Stimulated activated CD4-positive, alpha-beta T cell treated with anti-CD3 and anti-CD28 coated beads, Interleukin-4, amount 100 ng/mL, for 1 hour (primary cell): Measurements from ENCODE around the gene BCAS1.
"Not testable (repeated sequence)": the region's sequence is repeated elsewhere in the genome, so short reads cannot be mapped to it uniquely, and the experiment has no call there.

Experiments
- DNase-seq: peaks from one replicate; pipeline ENCODE4 v3.0.0-alpha.2; 2020

BCAS1 gene

DNA sequence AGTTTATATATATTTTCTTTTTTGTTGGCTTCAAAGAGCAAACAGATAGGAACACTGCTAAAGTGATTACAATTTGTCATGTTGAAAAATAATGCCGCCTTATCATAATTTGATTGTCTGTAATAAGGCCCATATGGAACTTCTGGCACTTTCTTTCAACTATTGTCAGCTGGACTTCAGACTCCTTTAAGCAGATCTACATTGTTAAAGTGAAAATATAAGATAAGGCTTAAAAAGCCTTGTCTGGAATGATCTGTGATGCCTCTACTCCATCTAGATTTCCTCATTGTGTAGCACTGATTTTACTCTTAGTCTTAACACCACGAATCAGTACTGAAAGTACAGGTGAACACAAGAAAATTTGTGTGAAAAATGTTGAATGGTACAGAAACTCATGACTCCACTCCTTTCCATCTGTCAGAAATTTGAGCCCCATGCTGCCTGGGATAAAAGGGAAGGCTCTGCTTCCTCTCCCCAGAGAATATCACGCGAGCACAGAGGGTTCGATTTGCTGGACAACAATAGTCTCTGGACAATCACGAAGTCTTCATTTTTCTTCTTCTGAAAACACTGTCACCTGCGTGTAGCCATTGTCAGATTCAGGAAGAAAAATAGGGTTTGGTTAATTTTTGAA lies 56.0 kb downstream of the BCAS1 start:
- DNase-seq = no peak

DNA sequence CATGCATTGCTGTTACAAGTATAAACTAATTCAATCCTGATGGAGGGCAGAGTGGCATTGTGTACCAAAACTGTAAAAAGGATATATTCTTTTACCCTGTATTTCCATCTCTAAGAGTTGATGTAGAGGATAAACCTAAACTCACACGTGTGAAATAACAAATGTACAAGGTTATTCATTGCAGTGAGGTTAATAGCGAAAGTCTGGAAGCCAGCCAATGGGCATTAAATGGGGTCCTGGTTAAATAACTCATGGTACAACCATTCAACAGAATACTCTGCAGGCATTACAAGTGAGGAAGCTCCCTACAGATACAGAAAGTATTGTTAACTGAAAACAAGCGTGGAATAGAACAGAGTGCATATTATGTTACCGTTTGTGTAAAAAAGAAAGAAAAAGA lies 56.9 kb downstream of the BCAS1 start:
- no peak for DNase-seq

DNA sequence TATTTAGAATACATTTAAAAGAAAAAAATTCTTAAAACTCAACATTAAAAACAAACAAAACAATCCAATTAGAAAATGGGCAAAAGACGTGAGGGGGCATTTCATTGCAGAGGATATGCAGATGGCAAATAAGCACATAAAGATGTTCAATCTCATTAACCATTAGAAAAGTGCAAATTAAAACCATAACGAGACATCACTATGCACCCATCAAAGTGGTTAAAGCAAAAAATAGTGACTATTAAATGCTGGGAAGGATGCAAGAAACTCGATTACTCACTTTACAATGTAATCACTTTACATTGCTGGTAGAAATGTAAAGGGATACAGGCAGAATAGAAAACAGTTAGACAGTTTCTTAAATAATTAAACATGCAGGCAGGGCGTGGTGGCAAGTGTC lies 59.0 kb downstream of the BCAS1 start:
- no peak for DNase-seq

DNA sequence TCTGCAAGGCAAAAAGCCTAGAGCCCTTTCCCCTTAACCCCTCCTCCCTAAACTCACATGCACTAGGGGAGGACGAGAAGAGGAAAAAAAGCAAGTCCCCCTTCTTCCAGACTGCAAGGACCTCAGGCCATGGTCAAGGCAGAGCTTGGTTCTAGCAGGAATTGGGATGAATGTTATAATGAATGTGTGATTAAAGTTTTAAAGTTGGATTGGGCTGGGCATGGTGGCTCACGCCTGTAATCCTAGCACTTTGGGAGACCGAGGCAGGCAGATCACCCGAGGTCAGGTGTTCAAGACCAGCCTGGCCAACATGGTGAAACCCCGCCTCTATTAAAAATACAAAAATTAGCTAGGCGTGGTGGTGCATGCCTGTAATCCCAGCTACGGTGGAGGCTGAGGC lies 64.2 kb downstream of the BCAS1 start:
- not testable (repeated sequence) for DNase-seq

DNA sequence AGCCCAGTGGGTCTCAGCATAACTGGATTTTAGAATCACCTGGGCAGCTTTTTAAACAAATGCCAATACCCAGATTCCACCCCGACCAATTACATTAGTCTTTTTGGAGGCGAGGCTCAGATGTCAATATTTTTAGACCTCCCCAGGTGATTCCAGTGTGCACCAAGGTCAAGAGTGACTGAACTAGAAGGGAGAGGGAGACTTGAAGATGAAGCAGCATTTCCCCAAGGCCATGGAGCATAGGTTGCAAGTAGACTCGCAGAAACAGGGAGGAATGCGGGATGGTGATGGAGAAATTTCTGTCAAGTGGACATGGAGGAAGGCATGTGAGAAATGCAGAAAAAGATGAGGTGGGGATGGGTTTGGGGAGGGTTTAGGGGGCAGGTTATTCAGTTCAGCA lies 64.9 kb downstream of the BCAS1 start:
- no peak for DNase-seq

DNA sequence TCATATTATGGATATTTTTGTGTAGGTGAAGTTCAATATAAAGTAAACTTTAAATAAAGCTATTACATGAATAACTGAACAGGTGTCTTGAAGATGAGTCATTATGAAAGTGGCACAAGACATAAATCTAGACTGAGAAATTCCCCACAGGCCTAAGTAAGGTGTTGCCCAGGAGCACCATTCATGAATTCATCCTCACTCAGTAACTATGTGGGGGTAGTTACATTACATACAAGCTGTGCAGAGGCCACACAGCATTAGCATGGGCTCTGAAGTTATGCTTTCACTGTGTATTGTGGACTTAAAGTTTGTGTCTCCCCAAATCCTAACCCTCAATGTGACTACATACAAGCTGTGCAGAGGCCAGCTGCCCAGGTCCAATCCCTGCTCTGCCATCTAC lies 65.9 kb downstream of the BCAS1 start:
- no peak for DNase-seq

DNA sequence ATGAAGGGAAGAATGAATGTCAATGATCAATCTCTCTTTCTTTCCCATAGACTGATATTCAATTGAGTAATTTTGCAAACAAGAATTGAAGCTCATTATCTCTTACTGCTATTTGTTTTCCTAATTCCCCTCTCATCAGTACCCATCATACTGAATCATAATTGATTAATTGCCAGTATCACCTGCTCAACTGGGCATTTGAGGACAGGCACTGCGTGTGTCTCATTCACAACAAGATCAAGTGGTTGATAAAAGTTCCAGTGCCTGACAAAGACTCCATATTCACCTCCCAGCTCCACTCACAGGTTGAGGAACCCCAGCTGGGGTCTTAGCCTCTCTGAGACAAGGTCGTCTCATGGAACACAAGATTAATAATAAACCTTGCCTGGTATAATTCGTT lies 67.7 kb downstream of the BCAS1 start:
- no peak for DNase-seq

DNA sequence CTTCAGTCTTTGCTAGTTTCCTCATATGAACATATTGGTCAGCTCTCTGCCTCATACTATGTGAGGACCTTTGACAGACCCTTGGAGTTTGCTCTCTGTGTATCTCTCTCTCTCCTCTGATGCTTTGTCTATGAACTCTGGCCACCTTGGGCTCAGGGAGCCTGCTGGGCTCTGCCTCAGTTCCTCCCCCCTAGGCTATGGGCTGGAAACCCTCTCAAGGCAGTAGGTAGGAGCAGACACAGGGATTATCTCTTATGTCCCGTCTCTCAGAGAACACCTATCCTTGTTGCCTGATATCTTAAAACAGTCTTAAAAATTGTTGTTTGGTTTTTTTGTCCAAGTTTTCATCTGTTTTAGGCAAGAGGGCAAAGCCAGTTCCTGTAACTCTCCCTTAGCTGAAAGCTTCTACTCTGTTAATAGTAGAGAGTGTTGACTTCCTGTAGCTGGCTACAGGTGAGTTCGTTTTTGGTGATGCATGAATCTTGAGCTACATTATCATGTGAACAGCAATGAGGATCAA lies 68.3 kb downstream of the BCAS1 start:
- no peak for DNase-seq

DNA sequence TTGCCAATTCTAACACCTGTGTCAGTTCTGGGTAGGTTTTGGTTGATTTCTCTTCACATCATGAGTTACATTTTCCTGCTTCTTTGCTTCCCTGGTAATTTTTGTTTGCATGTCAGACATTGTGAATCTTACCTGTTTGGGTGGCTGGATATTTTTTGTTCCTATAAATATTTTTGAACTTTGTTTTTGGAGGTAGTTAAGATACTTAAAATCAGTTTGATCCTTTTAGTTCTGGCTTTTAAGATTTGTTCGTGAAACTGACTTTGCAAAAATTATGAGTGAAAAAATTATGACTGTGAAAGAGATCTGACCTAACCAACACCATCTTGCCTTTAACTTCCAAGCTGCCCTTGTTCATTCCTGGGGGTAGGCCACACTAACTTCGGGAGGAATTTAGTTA lies 69.5 kb downstream of the BCAS1 start:
- DNase-seq = no peak

DNA sequence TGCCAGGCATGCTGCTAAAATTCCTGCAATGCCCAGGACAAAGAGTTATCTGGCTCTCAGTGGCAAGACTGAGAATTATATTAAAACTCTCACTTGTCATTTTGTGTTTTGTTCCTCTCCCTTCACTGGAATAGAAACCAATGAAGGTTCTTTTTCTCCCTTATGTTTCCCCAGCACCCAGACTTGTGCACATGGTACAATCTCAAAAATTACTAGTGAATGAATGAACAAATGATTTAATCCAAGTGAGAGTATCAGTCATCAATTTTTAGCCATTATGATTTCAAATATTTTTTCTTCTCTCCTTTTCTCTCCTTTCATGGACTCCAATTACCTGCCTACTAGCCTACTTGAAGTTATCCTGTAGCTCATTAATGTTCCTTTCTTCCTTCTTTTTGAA lies 70.1 kb downstream of the BCAS1 start:
- no peak for DNase-seq

DNA sequence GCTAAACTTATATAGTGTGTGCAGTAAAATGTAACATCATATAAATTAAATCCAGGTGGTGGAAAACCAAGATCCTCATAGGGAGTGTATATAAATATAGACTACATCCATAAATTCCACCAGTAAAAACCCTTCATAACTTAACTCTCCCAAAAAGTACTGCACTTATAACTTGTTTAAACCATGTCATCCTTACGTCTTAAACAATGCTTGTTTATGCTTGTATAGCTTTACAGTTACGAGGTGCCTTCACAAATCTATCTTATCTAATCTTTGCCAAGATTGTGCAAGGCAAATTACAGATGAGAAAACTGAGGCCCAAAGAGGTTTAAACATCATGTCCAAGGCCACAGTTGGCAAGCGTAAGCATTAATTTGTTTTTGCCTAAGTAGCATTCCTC lies 71.3 kb downstream of the BCAS1 start:
- no peak for DNase-seq

DNA sequence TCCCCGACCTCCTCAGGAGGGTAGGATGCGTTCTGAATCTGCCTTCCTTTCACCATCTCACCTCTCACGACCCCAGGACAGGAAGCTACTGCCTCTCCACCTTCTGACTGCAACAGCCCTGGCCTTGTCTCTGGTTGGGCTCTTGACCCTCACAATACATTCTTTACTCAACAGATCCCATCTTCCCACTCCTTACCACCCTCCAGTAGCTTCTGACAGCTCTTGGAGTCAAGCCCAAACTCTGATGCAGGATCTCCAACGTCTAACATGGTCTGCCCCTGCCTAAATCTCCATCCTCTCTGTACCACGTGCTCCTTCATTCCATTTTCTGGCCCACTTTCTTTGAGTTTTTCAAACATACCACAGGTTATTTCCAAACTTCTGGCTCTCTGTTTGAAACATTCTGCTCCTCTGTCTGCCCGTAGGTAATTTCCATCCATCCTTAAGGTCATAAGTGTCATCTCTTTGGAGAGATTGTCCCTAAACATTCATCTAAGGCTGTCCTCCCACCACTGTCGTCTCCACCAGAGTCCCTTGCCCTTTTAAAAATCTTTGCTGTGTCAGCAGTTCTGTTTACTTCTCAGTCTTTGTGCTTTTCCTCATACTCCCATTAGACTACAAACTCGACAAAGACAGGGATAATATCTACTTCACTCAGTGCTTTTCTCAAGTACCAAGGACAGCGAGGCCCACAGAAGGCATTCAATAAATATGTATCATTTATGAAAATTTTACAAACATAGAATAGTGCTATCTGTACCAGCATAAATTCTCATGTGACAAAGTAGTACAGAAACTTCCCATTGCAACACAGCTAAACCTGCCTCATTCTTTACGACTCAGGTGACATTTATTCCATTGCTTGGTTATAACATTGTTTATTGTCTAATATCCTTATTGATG lies 73.6 kb downstream of the BCAS1 start:
- DNase-seq = no peak

DNA sequence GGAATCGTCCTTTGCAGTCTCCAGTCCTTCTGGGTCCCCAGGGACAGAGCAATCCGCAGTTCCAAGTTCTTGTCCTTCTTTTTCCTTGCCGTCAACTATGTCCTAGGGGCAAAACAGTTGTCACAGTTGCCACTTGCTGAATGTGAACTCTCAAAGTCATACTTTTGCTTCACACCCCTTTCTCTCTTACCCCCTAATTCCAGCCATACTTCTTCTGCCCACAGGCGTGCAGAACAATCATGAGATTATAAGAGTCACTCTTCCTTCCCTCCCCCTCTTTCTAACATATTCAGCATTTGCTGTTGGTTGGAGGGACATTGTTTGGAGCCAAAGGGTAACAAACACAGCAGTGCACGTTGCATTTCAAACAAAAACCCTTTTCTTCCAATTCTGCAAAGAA lies 74.4 kb downstream of the BCAS1 start:
- no peak for DNase-seq

DNA sequence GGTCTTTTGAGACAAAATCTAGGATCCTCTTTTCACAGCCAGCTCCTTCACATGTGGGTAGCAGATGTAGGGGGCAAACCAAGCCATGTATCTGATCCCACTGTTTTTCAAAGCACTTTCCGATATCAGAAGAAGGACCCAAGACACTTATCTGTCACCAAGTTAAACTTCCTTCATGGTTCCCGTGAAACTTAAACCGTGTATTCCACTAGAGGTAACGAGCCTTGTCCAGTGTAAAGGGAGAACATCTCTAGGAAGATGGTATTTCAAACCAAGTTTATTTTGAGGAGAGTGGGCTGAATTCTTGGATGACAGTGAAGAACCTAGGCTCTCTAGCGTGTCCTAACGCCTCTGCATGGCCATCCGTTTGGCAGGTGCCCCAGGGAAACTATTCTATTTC lies 76.3 kb downstream of the BCAS1 start:
- no peak for DNase-seq

DNA sequence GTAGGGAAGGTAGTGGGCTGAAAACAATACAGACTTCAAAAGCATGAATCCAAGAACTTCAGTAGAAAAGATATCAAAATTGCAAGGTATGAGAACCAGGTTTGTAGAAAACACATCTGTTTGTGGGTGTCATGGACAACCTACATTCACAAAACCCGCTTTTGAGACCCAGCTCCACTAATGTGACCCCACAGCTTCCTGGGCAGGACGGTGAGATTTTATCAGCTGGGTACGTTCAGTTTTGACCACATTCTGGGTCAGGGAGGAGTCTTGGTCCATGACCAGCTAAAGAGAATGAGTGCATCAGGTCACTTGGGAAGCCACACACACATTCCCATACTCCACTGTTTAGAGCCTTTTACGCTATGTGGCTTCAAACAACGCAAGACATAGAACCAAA lies 77.1 kb downstream of the BCAS1 start:
- DNase-seq = no peak

DNA sequence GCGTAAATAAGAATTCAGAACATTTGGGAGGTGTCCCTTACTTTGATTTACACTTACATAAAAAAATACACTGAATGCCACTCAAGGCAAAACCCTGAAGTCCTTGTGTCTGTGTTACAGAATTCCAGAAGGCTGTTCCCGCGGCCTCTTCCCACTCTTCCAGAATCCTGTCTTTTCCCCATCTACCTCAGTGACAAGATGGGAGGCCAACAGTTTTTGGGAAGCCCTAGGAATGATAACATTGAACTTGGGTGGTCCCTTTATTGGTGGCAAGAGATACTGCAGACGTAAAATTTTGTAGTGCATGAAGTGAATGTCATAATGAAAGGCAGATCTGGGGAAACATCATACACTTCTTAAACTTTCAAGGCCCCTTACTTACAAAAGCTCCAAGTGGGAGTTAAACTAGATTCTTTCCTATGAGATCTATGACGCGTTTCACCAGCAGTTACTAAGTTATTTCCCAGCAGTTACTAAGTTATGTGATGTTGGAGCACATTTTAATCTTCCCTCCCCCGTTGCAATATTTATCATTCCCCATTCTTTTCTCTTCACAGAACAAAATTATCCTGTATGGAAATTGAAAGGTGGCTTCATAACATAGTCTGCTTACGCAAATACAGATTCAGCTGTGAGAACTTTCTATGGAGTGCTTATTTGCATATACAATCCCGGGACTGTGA lies 79.5 kb downstream of the BCAS1 start:
- no peak for DNase-seq

DNA sequence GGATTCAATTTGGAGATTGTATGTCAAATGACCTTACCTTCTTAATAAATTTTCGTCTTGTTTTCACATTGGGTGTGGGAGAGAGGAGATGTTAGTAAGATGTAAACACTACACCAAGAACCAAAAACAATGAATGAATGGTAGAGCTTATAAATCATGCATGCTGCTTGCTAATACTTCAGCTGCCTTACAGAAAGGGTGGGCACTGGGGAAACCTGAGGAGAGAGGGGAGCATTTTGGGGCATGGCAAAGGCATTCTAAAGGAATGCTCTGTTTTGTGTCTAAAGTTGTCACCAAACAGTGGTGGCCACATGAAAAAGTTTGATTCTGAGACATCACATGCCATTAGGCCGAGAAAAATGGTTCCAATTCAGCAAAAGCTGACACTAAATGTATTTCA lies 80.4 kb downstream of the BCAS1 start:
- DNase-seq = no peak

DNA sequence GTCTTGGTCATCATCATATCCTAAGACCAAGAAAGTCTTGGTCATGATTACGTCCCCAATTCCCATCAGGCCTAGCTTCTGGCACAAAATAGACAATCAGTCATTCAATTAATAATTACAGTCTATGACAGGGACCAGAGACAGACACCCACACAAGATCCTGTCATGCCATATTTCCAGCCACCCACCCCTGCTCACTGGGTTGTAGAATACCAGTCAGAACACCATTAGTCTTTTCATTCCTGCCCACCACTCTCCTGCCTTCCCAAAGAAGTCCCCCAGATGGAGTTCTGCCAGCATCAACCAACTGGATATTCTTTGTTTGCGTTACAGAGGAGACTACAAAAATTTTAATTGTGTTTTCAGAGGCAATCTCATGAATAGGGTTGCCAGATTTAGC lies 81.0 kb downstream of the BCAS1 start:
- DNase-seq = no peak

DNA sequence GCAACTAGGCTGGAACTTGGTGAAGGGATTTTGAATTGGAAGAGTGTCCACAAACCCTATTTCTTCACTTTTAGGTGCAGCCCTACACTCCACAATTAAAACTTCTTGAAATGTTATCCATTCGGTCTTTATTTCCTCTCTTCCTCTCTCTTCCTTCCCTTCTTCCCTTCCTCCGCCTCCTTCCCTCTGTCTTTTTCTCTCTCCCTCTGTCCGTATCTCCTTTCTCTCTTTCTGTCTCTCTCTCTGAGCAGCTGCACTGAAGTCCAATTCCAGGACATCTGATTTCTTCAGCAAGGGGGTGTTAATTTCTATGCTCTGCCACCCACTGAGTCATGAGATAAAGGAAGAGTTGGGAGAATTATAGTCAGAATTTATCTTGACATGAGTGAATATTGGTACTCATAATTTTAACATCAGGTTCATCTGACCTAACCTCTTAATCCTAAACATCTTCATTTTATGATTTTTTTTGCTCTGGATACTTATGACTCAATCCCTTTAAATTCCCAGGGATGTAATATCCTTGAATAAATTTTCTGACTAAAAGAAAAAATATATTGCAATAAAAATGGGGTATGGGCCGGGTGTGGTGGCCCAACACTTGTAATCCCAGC lies 84.2 kb downstream of the BCAS1 start:
- DNase-seq = no peak

DNA sequence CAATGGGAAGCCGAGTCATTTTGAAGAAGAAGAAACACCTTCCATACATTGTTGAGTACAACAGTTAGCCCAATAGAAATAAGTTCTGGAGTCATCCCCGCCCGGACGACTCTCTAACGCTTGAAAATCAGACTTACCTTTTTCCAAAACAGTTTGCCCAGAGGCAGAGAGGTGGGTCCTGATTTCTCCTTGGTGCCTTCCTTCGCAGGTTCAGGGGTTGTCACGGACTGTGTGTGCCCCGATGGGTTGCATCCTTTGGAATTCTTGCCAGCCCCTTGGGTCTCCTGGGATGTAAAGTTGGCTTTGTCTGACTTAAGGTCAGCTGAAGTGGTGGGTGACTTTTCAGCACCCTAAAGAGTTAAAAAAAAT lies 85.3 kb downstream of the BCAS1 start:
- no peak for DNase-seq

DNA sequence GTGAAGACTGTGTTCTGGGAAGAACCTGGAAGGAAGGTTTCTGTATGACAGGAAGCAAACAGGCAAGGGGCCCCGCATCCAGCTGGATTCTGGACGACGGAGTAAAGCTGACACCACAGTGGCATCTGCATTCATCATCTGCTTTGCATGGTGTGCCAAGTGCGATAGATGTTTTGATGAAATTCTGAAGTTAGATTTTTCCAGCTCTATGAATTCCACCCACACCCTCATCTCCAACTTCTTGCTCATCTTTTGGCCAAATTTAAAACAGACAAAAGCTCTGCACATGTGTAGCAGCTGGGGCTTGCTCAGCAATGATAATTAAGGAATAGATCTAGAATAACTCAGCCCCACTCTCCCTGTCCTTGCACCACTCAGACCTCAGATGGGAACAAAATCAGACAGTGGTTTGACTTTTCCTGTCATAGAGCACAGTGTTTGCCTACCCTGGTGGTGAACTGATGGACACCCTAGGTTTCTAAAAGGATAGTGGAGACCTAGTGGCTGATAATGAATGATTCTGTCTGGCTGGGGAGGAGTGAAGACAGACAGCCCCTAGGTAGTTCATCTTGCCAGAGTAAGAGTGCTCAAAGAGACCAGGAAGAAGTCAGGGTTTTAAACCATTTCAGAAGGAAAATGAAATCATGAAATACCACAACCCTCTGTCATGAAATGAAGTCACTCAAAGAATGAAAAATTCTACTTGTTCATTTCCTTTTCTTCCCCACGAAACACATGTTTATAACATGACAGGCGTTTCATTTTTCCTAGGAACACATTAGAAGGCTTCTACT lies 85.8 kb downstream of the BCAS1 start:
- no peak for DNase-seq

DNA sequence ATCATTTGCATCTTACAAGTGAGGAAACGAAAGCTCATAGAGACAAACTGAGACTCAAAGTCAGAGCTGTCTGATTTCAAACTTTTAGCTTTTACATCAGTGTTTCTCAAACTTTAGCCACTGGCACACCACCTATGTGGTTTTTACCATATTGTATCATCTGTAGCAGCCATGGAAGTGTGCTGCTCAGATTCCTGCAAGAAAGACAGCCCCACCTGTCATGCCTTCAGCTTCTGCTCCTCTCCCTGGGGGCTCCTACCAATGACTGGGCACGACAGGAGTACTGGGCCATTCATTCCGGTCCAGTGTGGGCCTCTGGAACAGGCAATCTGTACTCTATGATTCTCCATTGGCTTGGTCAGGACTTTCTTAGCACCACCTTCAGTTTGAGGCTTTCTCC lies 87.0 kb downstream of the BCAS1 start:
- no peak for DNase-seq

DNA sequence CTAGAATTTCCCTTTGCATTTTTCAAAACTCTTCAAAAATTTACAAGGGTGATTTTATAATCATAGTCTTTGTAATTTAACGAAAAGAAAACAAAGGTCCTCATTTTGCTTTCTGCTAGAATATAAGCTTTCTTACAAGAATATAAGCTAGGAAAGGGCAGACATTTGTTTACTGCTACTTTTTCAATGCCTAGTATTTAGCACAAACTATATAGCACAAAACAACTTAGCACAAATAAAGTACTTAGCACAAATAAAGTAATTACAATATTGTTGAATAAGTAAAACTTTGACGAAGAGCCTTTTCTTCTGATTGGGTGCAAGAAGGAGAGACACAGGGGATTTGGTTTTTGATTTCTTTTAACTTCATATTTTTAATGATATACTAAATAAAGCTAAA lies 87.8 kb downstream of the BCAS1 start:
- no peak for DNase-seq
